K562 (cell line): ENCODE measurements around the gene SLIT1. TPM values are rescaled to one million over a fixed set of nuclear protein-coding genes. Genes with fewer than 3 reads are reported as not detected.

Experiments
- HNRNPLL ChIP-seq: fragments of 200-400 bp; formaldehyde crosslinking; IDR thresholded peaks from 2 replicates; pipeline ENCODE4 v1.6.1; 2017; ENCODE audit warnings: low read length, low read depth, mild to moderate bottlenecking; ENCODE audit not compliant: poor library complexity, severe bottlenecking
- MCM5 ChIP-seq: fragments of 450-650 bp; IDR thresholded peaks from 2 replicates; pipeline ENCODE4 v1.6.1; 2016; ENCODE audit warnings: low read depth
- RAD21 ChIP-seq, 2 experiments: fragments of 250-450 bp in 1 of 2; fragments of 450-650 bp in 1 of 2; sonication (Bioruptor Pico) in 1 of 2; formaldehyde crosslinking in 1 of 2; IDR thresholded peaks in 1 of 2; conservative IDR thresholded peaks in 1 of 2; 2 replicates each; pipeline versions ENCODE4 v1.4.0 to v1.8.0; 2020 to 2022; ENCODE audit warnings: mild to moderate bottlenecking in 2 of 2, moderate library complexity in 1 of 2
- SMC3 ChIP-seq: conservative IDR thresholded peaks from 2 replicates; pipeline ENCODE4 v1.6.1; 2011; ENCODE audit warnings: low read depth, low read length, improper control_type of control experiment; ENCODE audit not compliant: insufficient read depth
- polyA plus RNA-seq, 8 experiments: library from polyadenylated mRNA; depleted of rRNA in 4 of 8; stranded (reverse) in 5 of 8; unstranded in 3 of 8; fragments of >200 nt; fragmentation: Nextera tagmentation in 2 of 8; fragmentation: Illumina TruSeq in 1 of 8; extraction: Ambion mirVana in 2 of 8; extraction: Trizol in 1 of 8; gene quantifications; 2 replicates each; pipeline versions ENCODE4 v1.2.1 to v1.2.3, GENCODE V29; 2011 to 2014; ENCODE audit warnings: inconsistent platforms in 1 of 8, missing spikeins in 1 of 8
- total RNA-seq, 7 experiments: library from RNA; depleted of rRNA in 6 of 7; stranded (reverse); fragments of >200 nt in 6 of 7; fragmentation: Illumina TruSeq in 2 of 7; extraction: Trizol in 2 of 7; gene quantifications; 2 replicates each; pipeline versions ENCODE4 v1.2.1 to v1.2.3, GENCODE V29; 2011 to 2021; ENCODE audit warnings: low replicate concordance in 1 of 7
- TF ChIP-seq, protein P1 (sequence below): IDR thresholded peaks from 3 replicates; pipeline ENCODE4 v1.6.1; 2011; ENCODE audit warnings: borderline replicate concordance, mild to moderate bottlenecking, moderate library complexity; ENCODE audit not compliant: insufficient read length; ENCODE audit errors: extremely low read depth
- TF ChIP-seq, protein P2 (sequence below): fragments of 450-650 bp; IDR thresholded peaks from 2 replicates; pipeline ENCODE4 v1.6.1; 2017; ENCODE audit warnings: mild to moderate bottlenecking, moderate library complexity

The SLIT1 gene
- total and polyA plus RNA-seq, 9 of the 15 experiments (the other 6 are each of a cell fraction or from before 2014, with no cell fraction given): 0.01 to 0.11 (median 0.04) TPM; not detected in 3

DNA sequence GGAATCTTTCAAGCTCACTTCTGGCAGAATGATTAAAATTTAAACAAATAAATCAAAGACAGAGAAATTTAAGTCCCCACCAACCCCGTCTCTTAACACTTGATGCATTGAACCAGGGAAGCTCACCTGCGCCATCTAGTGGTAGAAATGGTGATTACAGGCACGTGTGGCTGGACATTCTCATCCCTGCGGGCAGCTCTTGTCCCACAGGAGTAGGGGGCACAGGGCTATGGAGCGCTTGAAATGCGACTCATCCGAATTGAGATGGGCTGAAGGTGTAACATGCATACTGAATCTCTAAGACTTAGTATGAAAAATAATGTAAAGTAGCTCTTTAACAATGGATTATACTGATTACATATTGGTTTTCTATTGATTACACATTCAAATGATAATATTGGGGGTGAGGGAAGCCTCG lies 24.8 kb upstream of the SLIT1 start (continued):
- TF ChIP-seq RAD21 (CRISPR knock-in tag; conservative IDR thresholded peaks at IDR 0.05 in 1 of 2, IDR thresholded peaks at IDR 0.05 in 1 of 2): peak; percentile 39 to 68
- TF ChIP-seq, protein P1, sequence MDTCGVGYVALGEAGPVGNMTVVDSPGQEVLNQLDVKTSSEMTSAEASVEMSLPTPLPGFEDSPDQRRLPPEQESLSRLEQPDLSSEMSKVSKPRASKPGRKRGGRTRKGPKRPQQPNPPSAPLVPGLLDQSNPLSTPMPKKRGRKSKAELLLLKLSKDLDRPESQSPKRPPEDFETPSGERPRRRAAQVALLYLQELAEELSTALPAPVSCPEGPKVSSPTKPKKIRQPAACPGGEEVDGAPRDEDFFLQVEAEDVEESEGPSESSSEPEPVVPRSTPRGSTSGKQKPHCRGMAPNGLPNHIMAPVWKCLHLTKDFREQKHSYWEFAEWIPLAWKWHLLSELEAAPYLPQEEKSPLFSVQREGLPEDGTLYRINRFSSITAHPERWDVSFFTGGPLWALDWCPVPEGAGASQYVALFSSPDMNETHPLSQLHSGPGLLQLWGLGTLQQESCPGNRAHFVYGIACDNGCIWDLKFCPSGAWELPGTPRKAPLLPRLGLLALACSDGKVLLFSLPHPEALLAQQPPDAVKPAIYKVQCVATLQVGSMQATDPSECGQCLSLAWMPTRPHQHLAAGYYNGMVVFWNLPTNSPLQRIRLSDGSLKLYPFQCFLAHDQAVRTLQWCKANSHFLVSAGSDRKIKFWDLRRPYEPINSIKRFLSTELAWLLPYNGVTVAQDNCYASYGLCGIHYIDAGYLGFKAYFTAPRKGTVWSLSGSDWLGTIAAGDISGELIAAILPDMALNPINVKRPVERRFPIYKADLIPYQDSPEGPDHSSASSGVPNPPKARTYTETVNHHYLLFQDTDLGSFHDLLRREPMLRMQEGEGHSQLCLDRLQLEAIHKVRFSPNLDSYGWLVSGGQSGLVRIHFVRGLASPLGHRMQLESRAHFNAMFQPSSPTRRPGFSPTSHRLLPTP: no peak
- no peak for TF ChIP-seq MCM5
- peak; percentile 86 for TF ChIP-seq SMC3
- TF ChIP-seq HNRNPLL: no peak
- TF ChIP-seq, protein P2, sequence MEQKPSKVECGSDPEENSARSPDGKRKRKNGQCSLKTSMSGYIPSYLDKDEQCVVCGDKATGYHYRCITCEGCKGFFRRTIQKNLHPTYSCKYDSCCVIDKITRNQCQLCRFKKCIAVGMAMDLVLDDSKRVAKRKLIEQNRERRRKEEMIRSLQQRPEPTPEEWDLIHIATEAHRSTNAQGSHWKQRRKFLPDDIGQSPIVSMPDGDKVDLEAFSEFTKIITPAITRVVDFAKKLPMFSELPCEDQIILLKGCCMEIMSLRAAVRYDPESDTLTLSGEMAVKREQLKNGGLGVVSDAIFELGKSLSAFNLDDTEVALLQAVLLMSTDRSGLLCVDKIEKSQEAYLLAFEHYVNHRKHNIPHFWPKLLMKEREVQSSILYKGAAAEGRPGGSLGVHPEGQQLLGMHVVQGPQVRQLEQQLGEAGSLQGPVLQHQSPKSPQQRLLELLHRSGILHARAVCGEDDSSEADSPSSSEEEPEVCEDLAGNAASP: no peak
